H1 (cell line): Measurements from ENCODE around the gene TET1. TPM values are rescaled to one million over a fixed set of nuclear protein-coding genes. Genes with fewer than 3 reads are reported as not detected.

Experiments
- CTCF ChIA-PET: fragments of 300-600 bp; sonication (Branson Sonifier 250); formaldehyde crosslinking; loops from one replicate; lab custom pipeline; 2021; ENCODE audit not compliant: partially characterized antibody; lab: Charles Lee
- POLR2A ChIA-PET: fragments of 300-600 bp; sonication (Branson Sonifier 250); formaldehyde crosslinking; loops from one replicate; lab custom pipeline; 2021; ENCODE audit warnings: inconsistent platforms; ENCODE audit not compliant: partially characterized antibody; lab: Charles Lee
- DNase-seq, 2 experiments: peaks; one replicate each; pipeline versions ENCODE4 v3.0.0 to v3.0.0-alpha.2; 2010 to 2022; ENCODE audit warnings: low spot score in 2 of 2, low read depth in 1 of 2, mixed read lengths in 1 of 2
- FAIRE-seq: peaks from 2 replicates; lab custom pipeline; 2011; peaks lifted over from hg19 to GRCh38; lab: Jason Lieb, UNC
- H2AFZ ChIP-seq: 2 replicates; pipeline ENCODE4 v1.8.1; 2012; ENCODE audit warnings: low read length, inconsistent platforms
- H2AK5ac ChIP-seq: 2 replicates; pipeline ENCODE4 v1.6.1; 2013; ENCODE audit warnings: low read depth, low read length
- H2BK120ac ChIP-seq: replicated peaks from 2 replicates; pipeline ENCODE3; 2013; ENCODE audit warnings: low read depth, low read length, inconsistent platforms
- H2BK12ac ChIP-seq: 2 replicates; pipeline ENCODE4 v1.6.1; 2013; ENCODE audit warnings: low read depth, low read length
- H2BK15ac ChIP-seq: 2 replicates; pipeline ENCODE4 v1.6.1; 2013; ENCODE audit warnings: low read length
- H2BK20ac ChIP-seq: 2 replicates; pipeline ENCODE4 v1.6.1; 2013; ENCODE audit warnings: low read length
- H2BK5ac ChIP-seq: 2 replicates; pipeline ENCODE4 v1.6.1; 2013; ENCODE audit warnings: low read depth, low read length
- H3K14ac ChIP-seq: 2 replicates; pipeline ENCODE4 v1.6.1; 2013; ENCODE audit warnings: inconsistent platforms; ENCODE audit not compliant: insufficient read length
- H3K18ac ChIP-seq: 2 replicates; pipeline ENCODE4 v1.6.1; 2013; ENCODE audit warnings: low read length; ENCODE audit errors: extremely low read depth
- H3K23ac ChIP-seq: 2 replicates; pipeline ENCODE4 v1.6.1; 2013; ENCODE audit warnings: inconsistent platforms; ENCODE audit not compliant: insufficient read length
- H3K23me2 ChIP-seq: 2 replicates; pipeline ENCODE4 v1.6.1; 2013; ENCODE audit warnings: low read depth, low read length
- H3K27ac ChIP-seq: 2 replicates; pipeline ENCODE4 v1.6.1; 2011; ENCODE audit warnings: low read depth, low read length, inconsistent platforms
- H3K27me3 ChIP-seq, 4 experiments: replicated peaks in 1 of 4; 1 replicate in 1 of 4; 2 replicates in 3 of 4; pipeline versions ENCODE4 v1.6.1 to v1.8.1; 2011 to 2013; ENCODE audit warnings: low read length in 3 of 4, mild to moderate bottlenecking in 3 of 4, inconsistent platforms in 2 of 4, mixed read lengths in 2 of 4, moderate library complexity in 1 of 4; ENCODE audit not compliant: control insufficient read depth in 3 of 4, insufficient read depth in 3 of 4; ENCODE audit errors: extremely low read depth in 1 of 4
- H3K36me3 ChIP-seq, 4 experiments: 2 replicates each; pipeline versions ENCODE4 v1.6.1 to v1.8.1; 2011 to 2013; ENCODE audit warnings: mild to moderate bottlenecking in 4 of 4, low read length in 3 of 4, moderate library complexity in 2 of 4, control low read depth in 1 of 4, inconsistent platforms in 1 of 4; ENCODE audit not compliant: insufficient read depth in 4 of 4, control insufficient read depth in 2 of 4
- H3K4ac ChIP-seq: replicated peaks from 2 replicates; pipeline ENCODE3; 2013; ENCODE audit warnings: low read length, low read depth, mixed read lengths, inconsistent platforms; ENCODE audit not compliant: insufficient read length
- H3K4me1 ChIP-seq, 4 experiments: replicated peaks in 1 of 4; 1 replicate in 1 of 4; 2 replicates in 3 of 4; pipeline versions ENCODE4 v1.6.1 to v1.8.1; 2011 to 2013; ENCODE audit warnings: low read length in 3 of 4, inconsistent platforms in 2 of 4, mixed read lengths in 1 of 4; ENCODE audit not compliant: insufficient read depth in 4 of 4, control insufficient read depth in 3 of 4
- H3K4me2 ChIP-seq, 2 experiments: 2 replicates each; pipeline versions ENCODE4 v1.6.1 to v1.8.1; 2011 to 2013; ENCODE audit warnings: low read depth in 2 of 2, low read length in 2 of 2, control low read depth in 1 of 2, inconsistent platforms in 1 of 2, mild to moderate bottlenecking in 1 of 2; ENCODE audit not compliant: insufficient read depth in 1 of 2
- H3K4me3 ChIP-seq, 4 experiments: fragments of 200-600, 300-600 bp in 1 of 4; sonication (generic), shearing (Covaris generic), sonication (Bioruptor Twin) in 1 of 4; 2 replicates each; pipeline versions ENCODE4 v1.5.1 to v1.8.1; 2011 to 2016; ENCODE audit warnings: low read length in 4 of 4, low read depth in 3 of 4, control low read depth in 2 of 4, inconsistent platforms in 2 of 4, mild to moderate bottlenecking in 2 of 4, mixed read lengths in 1 of 4, moderate library complexity in 1 of 4; ENCODE audit not compliant: insufficient read depth in 2 of 4; ENCODE audit errors: extremely low read depth in 1 of 4
- H3K56ac ChIP-seq: replicated peaks from 2 replicates; pipeline ENCODE3; 2013; ENCODE audit warnings: low read depth, mild to moderate bottlenecking, mixed read lengths, low read length, inconsistent platforms; ENCODE audit not compliant: insufficient read length
- H3K79me1 ChIP-seq: 2 replicates; pipeline ENCODE4 v1.6.1; 2013; ENCODE audit warnings: low read depth, low read length, control low read depth
- H3K79me2 ChIP-seq, 2 experiments: 2 replicates each; pipeline versions ENCODE4 v1.6.1 to v1.8.1; 2012 to 2013; ENCODE audit warnings: low read length in 2 of 2, mild to moderate bottlenecking in 2 of 2, inconsistent platforms in 1 of 2; ENCODE audit not compliant: insufficient read depth in 2 of 2, control insufficient read depth in 1 of 2
- H3K9ac ChIP-seq, 4 experiments: replicated peaks in 1 of 4; 1 replicate in 1 of 4; 2 replicates in 3 of 4; pipeline versions ENCODE4 v1.6.1 to v1.8.1; 2011 to 2013; ENCODE audit warnings: low read depth in 3 of 4, low read length in 3 of 4, control low read depth in 2 of 4, mild to moderate bottlenecking in 2 of 4, moderate library complexity in 2 of 4, inconsistent platforms in 1 of 4; ENCODE audit errors: extremely low read depth in 1 of 4
- H3K9me3 ChIP-seq, 2 experiments: 2 replicates each; pipeline versions ENCODE4 v1.6.1 to v1.8.1; 2012 to 2013; ENCODE audit warnings: mild to moderate bottlenecking in 2 of 2, moderate library complexity in 2 of 2, control low read depth in 1 of 2, inconsistent platforms in 1 of 2, low read depth in 1 of 2, low read length in 1 of 2, mixed read lengths in 1 of 2; ENCODE audit not compliant: insufficient read depth in 2 of 2
- H4K20me1 ChIP-seq, 2 experiments: replicated peaks in 1 of 2; 2 replicates each; pipeline versions ENCODE3 to v1.8.1; 2011 to 2013; ENCODE audit warnings: inconsistent platforms in 2 of 2, low read length in 2 of 2, mild to moderate bottlenecking in 1 of 2; ENCODE audit not compliant: insufficient read depth in 2 of 2, control insufficient read depth in 1 of 2
- H4K5ac ChIP-seq: 2 replicates; pipeline ENCODE4 v1.6.1; 2013; ENCODE audit warnings: low read length, low read depth, mixed read lengths, inconsistent platforms; ENCODE audit not compliant: insufficient read length
- H4K8ac ChIP-seq: 2 replicates; pipeline ENCODE4 v1.8.0; 2013; ENCODE audit warnings: mild to moderate bottlenecking, moderate library complexity, low read length, inconsistent platforms; ENCODE audit not compliant: insufficient read depth; ENCODE audit errors: extremely low read depth
- H4K91ac ChIP-seq: replicated peaks from 2 replicates; pipeline ENCODE3; 2013; ENCODE audit warnings: low read length, mixed read lengths, inconsistent platforms; ENCODE audit not compliant: insufficient read length
- CBX5 ChIP-seq: fragments of 300-800, 300-1000 bp; sonication (generic); IDR thresholded peaks from 2 replicates; pipeline ENCODE4 v1.7.1; 2016; ENCODE audit warnings: antibody characterized with exemption, low read length, low read depth
- CBX8 ChIP-seq: fragments of 300-800, 300-1000 bp; sonication (generic); IDR thresholded peaks from 2 replicates; pipeline ENCODE4 v1.7.1; 2016; ENCODE audit warnings: low read depth, low read length, borderline replicate concordance
- EZH2 ChIP-seq: fragments of 200-600 bp; sonication (generic); IDR thresholded peaks from 2 replicates; pipeline ENCODE4 v1.7.1; 2012; ENCODE audit warnings: low read depth, mild to moderate bottlenecking, moderate library complexity, low read length, inconsistent platforms; ENCODE audit not compliant: severe bottlenecking
- FOSL1 ChIP-seq: IDR thresholded peaks from 2 replicates; pipeline ENCODE4 v1.6.1; 2011; ENCODE audit warnings: mild to moderate bottlenecking, low read depth, low read length, moderate library complexity; ENCODE audit not compliant: insufficient read depth
- GABPA ChIP-seq: IDR thresholded peaks from 2 replicates; pipeline ENCODE4 v1.6.1; 2011; ENCODE audit warnings: mild to moderate bottlenecking, low read length, moderate library complexity, borderline replicate concordance; ENCODE audit not compliant: insufficient read depth
- GTF2F1 ChIP-seq: IDR thresholded peaks from 2 replicates; pipeline ENCODE4 v1.6.1; 2012; ENCODE audit warnings: low read depth, low read length, improper control_type of control experiment, borderline replicate concordance
- JUND ChIP-seq: IDR thresholded peaks from 2 replicates; pipeline ENCODE4 v1.6.1; 2011; ENCODE audit warnings: mild to moderate bottlenecking, improper control_type of control experiment, low read length
- KDM4A ChIP-seq: IDR thresholded peaks from one replicate; pipeline ENCODE4 v1.7.1; 2012; ENCODE audit warnings: low read depth, mild to moderate bottlenecking, moderate library complexity, low read length, inconsistent platforms; ENCODE audit not compliant: severe bottlenecking
- KDM5A ChIP-seq: fragments of 200-600 bp; IDR thresholded peaks from 2 replicates; pipeline ENCODE4 v1.7.1; 2012; ENCODE audit warnings: mild to moderate bottlenecking, low read length, inconsistent platforms, mixed read lengths
- NRF1 ChIP-seq: IDR thresholded peaks from 2 replicates; pipeline ENCODE4 v1.6.1; 2011; ENCODE audit warnings: mild to moderate bottlenecking, low read depth, low read length, improper control_type of control experiment
- RNF2 ChIP-seq: fragments of 200-900, 300-1000 bp; sonication (generic); IDR thresholded peaks from 2 replicates; pipeline ENCODE4 v1.7.1; 2016; ENCODE audit warnings: borderline replicate concordance, low read depth, mild to moderate bottlenecking, antibody characterized with exemption, low read length; ENCODE audit not compliant: poor library complexity, severe bottlenecking; ENCODE audit errors: missing control alignments
- SRF ChIP-seq: IDR thresholded peaks from 2 replicates; pipeline ENCODE4 v1.6.1; 2011; ENCODE audit warnings: mild to moderate bottlenecking, low read depth, low read length, moderate library complexity
- TEAD4 ChIP-seq: IDR thresholded peaks from 2 replicates; pipeline ENCODE4 v1.6.1; 2012; ENCODE audit warnings: low read depth, low read length, inconsistent platforms, mixed read lengths
- YY1 ChIP-seq: IDR thresholded peaks from 2 replicates; pipeline ENCODE4 v1.6.1; 2011; ENCODE audit warnings: low read depth, mild to moderate bottlenecking, low read length
- WGBS, 2 experiments: shearing (Covaris generic) in 1 of 2; methylation state at CpG; one replicate each; pipeline versions ENCODE4 v1.1.6 to v1.1.7; 2013 to 2015; ENCODE audit warnings: low lambda C conversion rate in 2 of 2, mixed read lengths in 2 of 2, inconsistent platforms in 1 of 2, low coverage in 1 of 2, missing lambda C conversion rate in 1 of 2; ENCODE audit not compliant: insufficient replicate concordance in 2 of 2, insufficient coverage in 1 of 2, insufficient read length in 1 of 2; ENCODE audit errors: extremely low coverage in 1 of 2, missing lambda C conversion rate in 1 of 2; 5-methylcytosine and 5-hydroxymethylcytosine counted together
- polyA plus RNA-seq, 7 experiments: library from polyadenylated mRNA; depleted of rRNA in 3 of 7; stranded (reverse) in 5 of 7; unstranded in 2 of 7; fragments of >200 nt in 5 of 7; fragments of 200-250 nt in 2 of 7; gene quantifications; 1 replicate in 5 of 7; 2 replicates in 1 of 7; 4 replicates in 1 of 7; pipeline versions ENCODE4 v1.2.1 to v1.2.3, GENCODE V29; 2011 to 2013; ENCODE audit warnings: missing spikeins in 2 of 7, mixed read lengths in 2 of 7
- total RNA-seq: library from RNA; stranded (reverse); fragmentation: NEBNext Ultra II Directional; extraction: Animal tissue kit (Norgen Biotek cat#: 25700); gene quantifications from 2 replicates; pipeline ENCODE4 v1.2.1, GENCODE V29; 2021

TET1 gene
- total and polyA plus RNA-seq, 2 of the 8 experiments (the other 6 are each of a cell fraction or from before 2014, with no cell fraction given) = 15.2 to 69.3 TPM

GRCh38 chr10:68578974-68579373, 18.8 kb downstream of the TET1 start:
- Histone ChIP-seq H3K27ac (no peak overlapping the region), H3K36me3 (peaks cover 2 to 42% (median 15%) of the 10 kb centered on the region in 4 experiments; a peak in 7 of 8 replicates), H2BK120ac (no peak overlapping the region), H2BK12ac (no peak overlapping the region), H2BK5ac (no peak overlapping the region), H3K4me2 (no peak overlapping the region), H2BK15ac (no peak overlapping the region), H3K23me2 (no peaks in the 10 kb centered on the region), H4K5ac (no peak overlapping the region), H3K18ac (no peak overlapping the region), H3K14ac (no peak overlapping the region), H3K27me3 (no peaks in the 10 kb centered on the region), H3K79me1 (0 out of 2 replicates have a peak, but pooled peaks cover 2% of the 10 kb centered on the region), H3K4me3 (no peak overlapping the region), H3K9ac (no peak overlapping the region), H4K20me1 (peaks cover 0 to 5% of the 10 kb centered on the region in 2 experiments), H3K56ac (no peak overlapping the region), H2BK20ac (no peak overlapping the region), H2AK5ac (no peak overlapping the region), H4K8ac (no peak overlapping the region), H3K4ac (no peak overlapping the region), H4K91ac (no peak overlapping the region), H3K23ac (no peak overlapping the region), H2AFZ (no peak overlapping the region), H3K9me3 (no peaks in the 10 kb centered on the region), H3K4me1 (no peaks in the 10 kb centered on the region), H3K79me2 (peaks cover 0 to 77% of the 10 kb centered on the region in 2 experiments; a peak in 2 of 4 replicates)
- TF ChIP-seq JUND = no peak
- TF ChIP-seq GABPA = no peak
- TF ChIP-seq SRF = no peak
- no peak for TF ChIP-seq GTF2F1
- TF ChIP-seq TEAD4 = no peak
- TF ChIP-seq YY1 = no peak
- no peak for TF ChIP-seq KDM5A
- TF ChIP-seq CBX8 = no peak
- TF ChIP-seq NRF1 = no peak
- TF ChIP-seq RNF2 = no peak
- TF ChIP-seq EZH2 = no peak
- TF ChIP-seq FOSL1 = no peak
- no peak for TF ChIP-seq CBX5
- TF ChIP-seq KDM4A = no peak
- DNase-seq (no peak), FAIRE-seq (no peak)
- 85% methylated on average over 2 of the region's 2 CpGs; no CpG with 5 or more reads in 1 of the 2 experiments for WGBS, 2 experiments
- ChIA-PET POLR2A (interaction anchor here (0.7 to 1.2 kb wide), 3 partner anchors 9 to 18 kb away, joined by 3 to 4 read pairs (median 3); partner anchors contain the start of gene TET1), CTCF (interaction anchor here (1.0 to 1.5 kb wide), 2 partner anchors 14 to 28 kb away, joined by 3 to 4 read pairs; no protein-coding TSS in a partner anchor)
